ENCODE measurements around the gene TRUB1. TPM values are rescaled to one million over a fixed set of nuclear protein-coding genes. Genes with fewer than 3 reads are reported as not detected.

The TRUB1 gene
- total RNA-seq, 3 donors from 2014 or later = 14.9 to 27.8 (median 18.0) TPM

DNA sequence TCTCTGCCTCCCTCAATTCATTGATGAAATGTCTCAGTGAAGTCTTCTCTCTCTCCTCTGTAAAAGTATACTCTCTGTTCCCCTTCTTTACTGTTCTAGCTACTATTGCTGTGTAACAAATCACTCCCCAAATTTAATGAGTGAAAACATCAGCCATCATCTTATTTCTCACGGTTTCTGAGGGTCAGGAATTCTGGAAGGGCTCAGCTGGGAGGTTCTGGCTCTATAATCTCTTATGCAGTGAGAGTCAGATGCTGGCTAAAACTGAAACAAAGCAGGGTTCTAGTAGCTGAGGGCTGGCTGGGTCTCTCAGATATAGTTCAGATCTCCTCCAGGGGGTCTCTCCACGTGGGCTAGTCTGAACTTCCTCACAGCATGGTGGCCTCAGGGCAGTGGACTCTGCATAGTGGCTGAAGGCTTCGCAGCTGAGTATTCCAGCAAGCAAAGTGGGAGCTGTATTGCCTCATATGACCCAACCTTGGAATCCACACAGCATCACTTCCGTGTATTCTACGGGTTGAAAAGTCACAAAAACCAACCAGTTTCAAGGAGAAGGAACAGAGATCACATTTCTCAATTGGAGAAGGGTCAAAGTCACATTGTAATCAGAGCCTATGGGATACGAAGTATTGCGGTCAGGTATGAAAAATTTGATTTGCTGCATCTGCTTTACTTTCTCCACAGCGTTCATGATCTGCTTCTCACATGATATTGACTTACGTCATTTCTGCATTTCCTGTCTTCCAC, 80.4 kb downstream of the TRUB1 start:
- Histone ChIP-seq H3K27me3 (no peaks in the 10 kb centered on the region), H3K9me3 (no peaks in the 10 kb centered on the region), H3K4me3 (no peak overlapping the region), H3K36me3 (no peaks in the 10 kb centered on the region), H3K27ac (no peak overlapping the region), H3K4me1 (no peaks in the 10 kb centered on the region)
- TF ChIP-seq POLR2A (IDR thresholded peaks at IDR 0.05) = no peak
- TF ChIP-seq, protein P1, sequence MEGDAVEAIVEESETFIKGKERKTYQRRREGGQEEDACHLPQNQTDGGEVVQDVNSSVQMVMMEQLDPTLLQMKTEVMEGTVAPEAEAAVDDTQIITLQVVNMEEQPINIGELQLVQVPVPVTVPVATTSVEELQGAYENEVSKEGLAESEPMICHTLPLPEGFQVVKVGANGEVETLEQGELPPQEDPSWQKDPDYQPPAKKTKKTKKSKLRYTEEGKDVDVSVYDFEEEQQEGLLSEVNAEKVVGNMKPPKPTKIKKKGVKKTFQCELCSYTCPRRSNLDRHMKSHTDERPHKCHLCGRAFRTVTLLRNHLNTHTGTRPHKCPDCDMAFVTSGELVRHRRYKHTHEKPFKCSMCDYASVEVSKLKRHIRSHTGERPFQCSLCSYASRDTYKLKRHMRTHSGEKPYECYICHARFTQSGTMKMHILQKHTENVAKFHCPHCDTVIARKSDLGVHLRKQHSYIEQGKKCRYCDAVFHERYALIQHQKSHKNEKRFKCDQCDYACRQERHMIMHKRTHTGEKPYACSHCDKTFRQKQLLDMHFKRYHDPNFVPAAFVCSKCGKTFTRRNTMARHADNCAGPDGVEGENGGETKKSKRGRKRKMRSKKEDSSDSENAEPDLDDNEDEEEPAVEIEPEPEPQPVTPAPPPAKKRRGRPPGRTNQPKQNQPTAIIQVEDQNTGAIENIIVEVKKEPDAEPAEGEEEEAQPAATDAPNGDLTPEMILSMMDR (IDR thresholded peaks at IDR 0.05) = no peak
- TF ChIP-seq POLR2AphosphoS5 (IDR thresholded peaks at IDR 0.05) = no peak
- DNase-seq (ENCODE audit: low spot score in 2 of 2) = no peak
- intact Hi-C loops (cut with DNase I; ENCODE audit: low total_unique reads) = no loop called here

DNA sequence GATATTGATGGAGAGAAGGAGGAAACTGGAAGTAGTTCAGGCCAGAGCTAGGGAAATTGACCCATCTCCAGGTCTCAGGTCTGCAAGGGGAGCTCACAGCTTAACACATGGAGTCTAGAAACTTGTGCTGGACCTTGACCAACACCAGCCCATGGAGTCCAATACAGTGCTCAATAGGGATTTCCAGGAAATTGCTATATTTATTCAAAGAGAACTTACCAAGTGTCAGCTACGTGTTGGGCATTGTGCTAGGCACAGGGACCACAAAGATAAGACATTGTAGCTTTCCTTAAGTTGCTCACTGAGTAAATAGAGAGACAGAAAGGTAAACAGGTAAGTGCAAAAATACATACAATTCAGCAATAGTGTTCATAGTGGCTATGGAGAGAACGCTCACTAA, 82.5 kb downstream of the TRUB1 start:
- TF ChIP-seq POLR2AphosphoS5 (IDR thresholded peaks at IDR 0.05) (no peak), POLR2A (IDR thresholded peaks at IDR 0.05) (no peak)
- TF ChIP-seq, protein P1 (IDR thresholded peaks at IDR 0.05) = no peak
- Histone ChIP-seq H3K27ac (no peak overlapping the region), H3K4me3 (no peak overlapping the region), H3K9me3 (no peaks in the 10 kb centered on the region), H3K27me3 (no peaks in the 10 kb centered on the region), H3K4me1 (no peaks in the 10 kb centered on the region), H3K36me3 (no peaks in the 10 kb centered on the region)
- DNase-seq (ENCODE audit: low spot score in 2 of 2) = no peak
- intact Hi-C loops (cut with DNase I; ENCODE audit: low total_unique reads) = no loop called here

DNA sequence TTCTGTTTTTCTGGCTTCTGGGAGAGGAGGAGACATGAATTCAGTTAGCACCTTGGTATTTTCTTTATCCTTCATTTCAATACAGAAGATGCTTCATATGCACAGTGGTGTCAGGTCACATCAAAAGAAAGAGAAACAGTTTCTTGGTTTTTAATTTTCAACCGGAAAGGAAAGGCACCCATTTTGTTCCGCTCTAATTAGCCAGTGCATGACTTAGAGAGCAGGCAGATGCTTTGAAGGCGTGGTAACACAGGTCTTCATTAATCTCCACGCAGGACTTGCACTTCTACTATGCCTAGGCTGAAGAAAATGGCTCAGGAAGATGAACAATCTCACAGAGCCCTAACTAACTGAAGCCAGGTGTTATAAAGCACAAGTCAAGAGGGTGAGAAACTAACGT, 84.7 kb downstream of the TRUB1 start:
- Histone ChIP-seq H3K27me3 (no peaks in the 10 kb centered on the region), H3K4me3 (no peak overlapping the region), H3K9me3 (no peaks in the 10 kb centered on the region), H3K27ac (no peak overlapping the region), H3K36me3 (no peaks in the 10 kb centered on the region), H3K4me1 (no peaks in the 10 kb centered on the region)
- intact Hi-C loops (cut with DNase I; ENCODE audit: low total_unique reads) = no loop called here
- TF ChIP-seq, protein P1 (IDR thresholded peaks at IDR 0.05) = no peak
- TF ChIP-seq POLR2A (IDR thresholded peaks at IDR 0.05) (no peak), POLR2AphosphoS5 (IDR thresholded peaks at IDR 0.05) (no peak)
- no peak for DNase-seq (ENCODE audit: low spot score in 2 of 2)

DNA sequence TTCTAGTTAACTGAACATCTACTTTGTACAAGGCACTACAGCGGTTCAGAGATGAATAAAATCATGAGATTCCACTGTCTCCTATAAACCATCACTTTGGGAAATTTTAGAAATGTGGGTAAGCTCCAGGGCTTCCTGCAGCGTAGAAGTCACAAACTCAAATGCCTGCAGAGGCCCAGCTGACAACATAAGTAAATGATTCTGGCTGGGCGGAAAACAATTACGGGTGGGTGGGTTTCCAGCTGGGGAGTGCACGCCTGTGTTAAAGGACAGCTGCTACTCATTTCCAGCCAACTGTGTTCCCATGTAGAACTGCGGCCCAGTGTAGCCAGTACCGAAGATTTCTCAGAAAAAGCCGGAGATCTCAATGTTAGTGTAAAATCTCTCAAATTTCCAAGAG, 85.7 kb downstream of the TRUB1 start:
- H3K36me3 ChIP-seq = no peaks in the 10 kb centered on the region
- no peak overlapping the region for H3K4me3 ChIP-seq
- no peaks in the 10 kb centered on the region for H3K9me3 ChIP-seq
- no peak overlapping the region for H3K27ac ChIP-seq
- DNase-seq (ENCODE audit: low spot score in 2 of 2) = no peak
- H3K27me3 ChIP-seq = no peaks in the 10 kb centered on the region
- intact Hi-C loops (cut with DNase I; ENCODE audit: low total_unique reads) = no loop called here
- no peaks in the 10 kb centered on the region for H3K4me1 ChIP-seq
- no peak for TF ChIP-seq POLR2A (IDR thresholded peaks at IDR 0.05)

DNA sequence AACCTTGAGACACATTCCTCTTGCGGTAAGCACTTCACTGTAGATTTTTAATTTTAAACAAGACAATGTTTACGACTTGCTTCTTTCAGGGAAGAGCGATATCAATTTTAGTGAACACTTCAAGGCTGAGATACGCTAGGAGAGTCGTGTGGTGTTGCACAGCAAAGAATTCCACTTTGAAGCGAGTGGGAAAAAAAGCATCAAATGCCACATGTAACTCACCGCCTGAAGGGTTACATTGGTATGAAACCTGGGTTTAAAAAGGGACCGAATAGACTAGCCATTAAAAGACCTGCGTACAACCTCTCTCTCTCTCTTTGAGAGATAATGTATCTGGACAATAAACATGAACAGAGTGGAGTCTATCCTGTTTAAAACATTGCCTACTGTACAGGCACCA, 86.4 kb downstream of the TRUB1 start:
- TF ChIP-seq POLR2AphosphoS5 (IDR thresholded peaks at IDR 0.05) (no peak), POLR2A (IDR thresholded peaks at IDR 0.05) (no peak)
- TF ChIP-seq, protein P1 (IDR thresholded peaks at IDR 0.05) = no peak
- Histone ChIP-seq H3K36me3 (no peaks in the 10 kb centered on the region), H3K27ac (no peak overlapping the region), H3K4me1 (no peaks in the 10 kb centered on the region), H3K27me3 (no peaks in the 10 kb centered on the region), H3K4me3 (no peak overlapping the region), H3K9me3 (no peaks in the 10 kb centered on the region)
- no peak for DNase-seq (ENCODE audit: low spot score in 2 of 2)
- intact Hi-C loops (cut with DNase I; ENCODE audit: low total_unique reads) = no loop called here

Measured in breast epithelium (tissue), 4 donors.